Fibroblast of gingiva (primary cell): ENCODE results near the gene NDUFB10.
"Not testable (repeated sequence)": the region's sequence is repeated elsewhere in the genome, so short reads cannot be mapped to it uniquely, and the experiment has no call there.

ENCODE experiments used
- DNase-seq: peaks from one replicate; pipeline ENCODE4 v3.0.0-alpha.2; 2011; ENCODE audit warnings: low read depth

Gene NDUFB10

GRCh38 chr16:1959269-1960039 is at the start of gene NDUFB10:
TSS of gene NDUFB10 (plus strand) at chr16:1959538. CDS start at chr16:1959625, 87 bp downstream.
- DNase-seq, result peak; percentile 89

GRCh38 chr16:1909561-1910231 is 49.6 kb upstream of the NDUFB10 start:
- DNase-seq, result no peak

- DNase-seq, result no peak
These were observed 47.7 kb upstream of the NDUFB10 start for GRCh38 chr16:1911467-1912214.

- DNase-seq, result no peak
These were observed 47.2 kb upstream of the NDUFB10 start for GRCh38 chr16:1912215-1912543.

- no peak for DNase-seq
These were observed 45.8 kb upstream of the NDUFB10 start for GRCh38 chr16:1913327-1914083.

- DNase-seq, result no peak
These were observed 45.2 kb upstream of the NDUFB10 start for GRCh38 chr16:1914084-1914608.

GRCh38 chr16:1914988-1915387 is 44.4 kb upstream of the NDUFB10 start:
- no peak for DNase-seq

GRCh38 chr16:1915732-1916639 is 43.4 kb upstream of the NDUFB10 start:
- no peak for DNase-seq

GRCh38 chr16:1916640-1916990 is 42.7 kb upstream of the NDUFB10 start:
- DNase-seq, result no peak

- no peak for DNase-seq
These were observed 42.2 kb upstream of the NDUFB10 start for GRCh38 chr16:1917056-1917664.

GRCh38 chr16:1917665-1918350 is 41.5 kb upstream of the NDUFB10 start:
- no peak for DNase-seq

GRCh38 chr16:1918351-1919326 is 40.7 kb upstream of the NDUFB10 start, which contains the start of gene HS3ST6:
TSS of gene HS3ST6 (minus strand) at chr16:1918415. CDS start at chr16:1918323, 92 bp downstream.
- DNase-seq, result no peak

GRCh38 chr16:1919327-1919998 is 39.9 kb upstream of the NDUFB10 start:
- DNase-seq, result no peak

- not testable (repeated sequence) for DNase-seq
These were observed 39.2 kb upstream of the NDUFB10 start for GRCh38 chr16:1920122-1920521.

GRCh38 chr16:1920727-1921171 is 38.6 kb upstream of the NDUFB10 start:
- DNase-seq, result no peak

- DNase-seq, result no peak
These were observed 37.0 kb upstream of the NDUFB10 start for GRCh38 chr16:1922357-1922756.

- no peak for DNase-seq
These were observed 35.9 kb upstream of the NDUFB10 start for GRCh38 chr16:1923299-1924034.
